NOMO-1 treated with dmso at 0.1 percent for 144 hours (cell line): ENCODE data around the gene SSPN.

Source experiments
- DNase-seq: peaks from one replicate; lab custom pipeline; 2025; ENCODE audit not compliant: unreplicated experiment; lab: John Stamatoyannopoulos, UW

SSPN gene

GRCh38 chr12:26195250-26195640 is at the start of gene SSPN:
SSPN (plus strand) TSS chr12:26195573; CDS start chr12:26195673, 100 bp downstream.
- DNase-seq = no peak

GRCh38 chr12:26148291-26148690 is 47.1 kb upstream of the SSPN start:
- no peak for DNase-seq

- DNase-seq = no peak
Measured at GRCh38 chr12:26149968-26150500, 45.3 kb upstream of the SSPN start.

GRCh38 chr12:26150736-26151450 is 44.5 kb upstream of the SSPN start:
- DNase-seq = no peak

GRCh38 chr12:26152507-26153102 is 42.8 kb upstream of the SSPN start:
- DNase-seq = no peak

- DNase-seq = no peak
Measured at GRCh38 chr12:26153421-26154154, 41.8 kb upstream of the SSPN start.

- peak; percentile 17 for DNase-seq
Measured at GRCh38 chr12:26156201-26156871, 39.0 kb upstream of the SSPN start.

GRCh38 chr12:26157001-26157400 is 38.4 kb upstream of the SSPN start:
- DNase-seq = no peak

- no peak for DNase-seq
Measured at GRCh38 chr12:26158078-26158764, 37.2 kb upstream of the SSPN start.

GRCh38 chr12:26162174-26162573 is 33.2 kb upstream of the SSPN start:
- no peak for DNase-seq

- no peak for DNase-seq
Measured at GRCh38 chr12:26162905-26163304, 32.5 kb upstream of the SSPN start.

- no peak for DNase-seq
Measured at GRCh38 chr12:26164118-26164517, 31.3 kb upstream of the SSPN start.

GRCh38 chr12:26172013-26172412 is 23.4 kb upstream of the SSPN start:
- no peak for DNase-seq

- DNase-seq = no peak
Measured at GRCh38 chr12:26172539-26172938, 22.8 kb upstream of the SSPN start.

- DNase-seq = no peak
Measured at GRCh38 chr12:26172946-26173552, 22.3 kb upstream of the SSPN start.

- no peak for DNase-seq
Measured at GRCh38 chr12:26176725-26177124, 18.6 kb upstream of the SSPN start.

- DNase-seq = no peak
Measured at GRCh38 chr12:26177283-26177682, 18.1 kb upstream of the SSPN start.

GRCh38 chr12:26179826-26180225 is 15.5 kb upstream of the SSPN start:
- no peak for DNase-seq

- DNase-seq = no peak
Measured at GRCh38 chr12:26182377-26182776, 13.0 kb upstream of the SSPN start.

GRCh38 chr12:26185532-26186320 is 9.6 kb upstream of the SSPN start:
- DNase-seq = no peak
